DMS153 (cell line): ENCODE results near the gene MYO7A.

ENCODE experiments used
- DNase-seq: peaks from one replicate; lab custom pipeline; 2025; lab: John Stamatoyannopoulos, UW

Gene MYO7A

GRCh38 chr11:77200351-77201268 lies 72.6 kb downstream of the MYO7A start:
- DNase-seq, result no peak

- DNase-seq, result no peak
Observed at GRCh38 chr11:77201370-77201769, 73.3 kb downstream of the MYO7A start.

- no peak for DNase-seq
Observed at GRCh38 chr11:77201991-77202841, 74.2 kb downstream of the MYO7A start.

- no peak for DNase-seq
Observed at GRCh38 chr11:77202941-77203900, 75.2 kb downstream of the MYO7A start.

GRCh38 chr11:77203901-77204753 lies 76.1 kb downstream of the MYO7A start:
- no peak for DNase-seq

GRCh38 chr11:77204754-77205466 lies 76.9 kb downstream of the MYO7A start:
- no peak for DNase-seq

GRCh38 chr11:77205467-77206263 lies 77.6 kb downstream of the MYO7A start:
- DNase-seq, result no peak

- no peak for DNase-seq
Observed at GRCh38 chr11:77206264-77207018, 78.4 kb downstream of the MYO7A start.

- no peak for DNase-seq
Observed at GRCh38 chr11:77207019-77207485, 79.0 kb downstream of the MYO7A start.

- no peak for DNase-seq
Observed at GRCh38 chr11:77207618-77208313, 79.7 kb downstream of the MYO7A start.

- no peak for DNase-seq
Observed at GRCh38 chr11:77208535-77208934, 80.5 kb downstream of the MYO7A start.

GRCh38 chr11:77209663-77210062 lies 81.6 kb downstream of the MYO7A start:
- no peak for DNase-seq

GRCh38 chr11:77211040-77211451 lies 83.0 kb downstream of the MYO7A start:
- no peak for DNase-seq

- DNase-seq, result no peak
Observed at GRCh38 chr11:77211594-77212251, 83.7 kb downstream of the MYO7A start.

GRCh38 chr11:77212314-77213007 lies 84.4 kb downstream of the MYO7A start:
- no peak for DNase-seq

GRCh38 chr11:77213029-77213579 lies 85.1 kb downstream of the MYO7A start:
- DNase-seq, result no peak
